Stomach (tissue), 9 donors: Measurements from ENCODE around the gene ST13. TPM values are rescaled to one million over a fixed set of nuclear protein-coding genes. Genes with fewer than 3 reads are reported as not detected.
"Not testable (repeated sequence)": the region's sequence is repeated elsewhere in the genome, so short reads cannot be mapped to it uniquely, and the experiment has no call there.

Experiments used
- DNase-seq, 2 donors: peaks; one replicate each; pipeline versions ENCODE4 v3.0.0 to v3.0.0-alpha.2; 2013 to 2019
- H3K27ac ChIP-seq, 5 donors: fragments of 200-600 bp in 4 of 5; sonication (generic) in 4 of 5; one replicate each; pipeline ENCODE4 v1.5.1; 2013 to 2019; ENCODE audit warnings: mild to moderate bottlenecking in 1 of 5, moderate library complexity in 1 of 5
- H3K27me3 ChIP-seq, 3 donors: fragments of 200-600 bp; sonication (generic); one replicate each; pipeline ENCODE4 v1.5.1; 2017 to 2019; ENCODE audit warnings: mixed run types in 1 of 3
- H3K36me3 ChIP-seq, 4 donors: fragments of 200-600 bp; sonication (generic); 1 replicate in 3 of 4; 2 replicates in 1 of 4; pipeline ENCODE4 v1.5.1; 2016 to 2019
- H3K4me1 ChIP-seq, 4 donors: fragments of 200-600 bp; sonication (generic); one replicate each; pipeline ENCODE4 v1.5.1; 2016 to 2019
- H3K4me3 ChIP-seq, 4 donors: fragments of 200-600 bp; sonication (generic) in 3 of 4; one replicate each; pipeline ENCODE4 v1.5.1; 2016 to 2019; ENCODE audit warnings: mild to moderate bottlenecking in 1 of 4
- H3K9me3 ChIP-seq, 4 donors: fragments of 200-600 bp; sonication (generic); one replicate each; pipeline ENCODE4 v1.5.1; 2016 to 2019
- CTCF ChIP-seq, 7 experiments: fragments of 450-650 bp in 4 of 7; fragments of 200-600 bp in 3 of 7; sonication (generic) in 3 of 7; IDR thresholded peaks; one replicate each; pipeline ENCODE4 v1.5.1; 2016 to 2019; ENCODE audit warnings: antibody characterized with exemption in 7 of 7, control low read depth in 2 of 7, mild to moderate bottlenecking in 1 of 7
- EP300 ChIP-seq: sonication (generic); formaldehyde crosslinking; IDR thresholded peaks from one replicate; pipeline ENCODE4 v1.6.1; 2017; ENCODE audit warnings: antibody characterized with exemption
- POLR2A ChIP-seq, 4 donors: fragments of 450-650 bp; IDR thresholded peaks; one replicate each; pipeline ENCODE4 v1.6.1; 2016; ENCODE audit warnings: antibody characterized with exemption in 4 of 4, control low read depth in 2 of 4, mild to moderate bottlenecking in 1 of 4, moderate library complexity in 1 of 4
- POLR2AphosphoS5 ChIP-seq, 3 donors: sonication (generic); formaldehyde crosslinking; IDR thresholded peaks; one replicate each; pipeline ENCODE4 v1.6.1; 2016; ENCODE audit warnings: antibody characterized with exemption in 3 of 3
- WGBS, 5 donors: extraction: QIAGEN DNeasy Blood & Tissue Kit in 3 of 5; methylation state at CpG; one replicate each; pipeline versions ENCODE4 v1.1.5 to v1.1.7; 2013 to 2018; 5-methylcytosine and 5-hydroxymethylcytosine counted together
- intact Hi-C: fragments of 100-400 bp; cut with DNase I; formaldehyde crosslinking; loops from one replicate; pipeline ENCODE4 v1.15.1; 2023; ENCODE audit warnings: low total_unique reads
- polyA plus RNA-seq, 3 donors: library from polyadenylated mRNA; stranded (reverse); fragments of 200-250 nt; gene quantifications; one replicate each; pipeline ENCODE4 v1.2.3, GENCODE V29; 2013
- total RNA-seq, 5 donors: library from RNA; depleted of rRNA; stranded (reverse); fragments of >200 nt; gene quantifications; one replicate each; pipeline versions ENCODE4 v1.1.0 to v1.2.3, GENCODE V29; 2014 to 2016
- donor health status: healthy with polysubstance abuse.
- donor health status: Bipolar disorder and iron deficiency.
- donor health status: healthy.

The ST13 gene
- total and polyA plus RNA-seq, 8 donors, result 67.5 to 288 (median 94.6) TPM

- peaks cover 0 to 9% (median 7%) of the 10 kb centered on the region in 4 donors for H3K36me3 ChIP-seq
- intact Hi-C loops, result no loop called here
- H3K4me3 ChIP-seq, result peak overlapping the region; percentile 87 to 97 (median 94)
- peak; percentile 28 to 62 for DNase-seq
- no peaks in the 10 kb centered on the region for H3K9me3 ChIP-seq
- H3K27ac ChIP-seq, result peak overlapping the region; percentile 96 to 98 (median 98)
- WGBS, 5 donors, result 0 to 1% (median 1%) methylated on average over 24 to 29 of the region's 29 CpGs
- H3K27me3 ChIP-seq, result no peaks in the 10 kb centered on the region
- peaks cover 36 to 69% (median 55%) of the 10 kb centered on the region in 4 donors for H3K4me1 ChIP-seq
- TF ChIP-seq EP300, result no peak
- TF ChIP-seq POLR2AphosphoS5 (IDR thresholded peaks at IDR 0.05), result no peak
- no peak for TF ChIP-seq CTCF (IDR thresholded peaks at IDR 0.05)
- TF ChIP-seq POLR2A (IDR thresholded peaks at IDR 0.05), result no peak
Observed at GRCh38 chr22:40855979-40856512, 393 bp downstream of the ST13 start.

GRCh38 chr22:40855071-40855978, 1.1 kb downstream of the ST13 start:
- DNase-seq, result peak in 1 of 2 donors; percentile 47
- TF ChIP-seq POLR2A (IDR thresholded peaks at IDR 0.05) (no peak), CTCF (IDR thresholded peaks at IDR 0.05) (no peak), EP300 (no peak), POLR2AphosphoS5 (IDR thresholded peaks at IDR 0.05) (no peak)
- Histone ChIP-seq H3K36me3 (peaks cover 0 to 5% (median 3%) of the 10 kb centered on the region in 4 donors), H3K4me3 (peak overlapping the region; percentile 87 to 97 (median 94)), H3K27ac (peak overlapping the region in 4 of 5 donors; percentile 96 to 98 (median 97)), H3K4me1 (peaks cover 36 to 75% (median 57%) of the 10 kb centered on the region in 4 donors), H3K27me3 (no peaks in the 10 kb centered on the region), H3K9me3 (no peaks in the 10 kb centered on the region)
- intact Hi-C loops, result no loop called here
- WGBS, 5 donors, result 16 to 26% (median 25%) methylated on average over 20 of the region's 20 CpGs

- Histone ChIP-seq H3K27me3 (no peaks in the 10 kb centered on the region), H3K4me3 (peak overlapping the region in 2 of 4 donors; percentile 96 to 97), H3K36me3 (peaks cover 10 to 17% (median 16%) of the 10 kb centered on the region in 4 donors), H3K4me1 (peaks cover 36 to 78% (median 53%) of the 10 kb centered on the region in 4 donors), H3K9me3 (no peaks in the 10 kb centered on the region), H3K27ac (peak overlapping the region in 2 of 5 donors; percentile 21 to 98)
- 20 to 39% (median 29%) methylated on average over 3 of the region's 3 CpGs for WGBS, 5 donors
- TF ChIP-seq CTCF (IDR thresholded peaks at IDR 0.05) (no peak), EP300 (no peak), POLR2A (IDR thresholded peaks at IDR 0.05) (no peak), POLR2AphosphoS5 (IDR thresholded peaks at IDR 0.05) (no peak)
- intact Hi-C loops, result no loop called here
- DNase-seq, result no peak
Observed at GRCh38 chr22:40853961-40854360, 2.5 kb downstream of the ST13 start.

- WGBS, 5 donors, result 29 to 62% (median 40%) methylated on average over 1 of the region's 1 CpG
- no peak for DNase-seq
- peak overlapping the region in 2 of 4 donors; percentile 96 to 97 for H3K4me3 ChIP-seq
- no peaks in the 10 kb centered on the region for H3K27me3 ChIP-seq
- H3K27ac ChIP-seq, result peak overlapping the region in 2 of 5 donors; percentile 7 to 98
- intact Hi-C loops, result no loop called here
- H3K36me3 ChIP-seq, result peaks cover 11 to 23% (median 22%) of the 10 kb centered on the region in 4 donors
- H3K4me1 ChIP-seq, result peaks cover 33 to 73% (median 48%) of the 10 kb centered on the region in 4 donors
- TF ChIP-seq EP300 (no peak), CTCF (IDR thresholded peaks at IDR 0.05) (no peak), POLR2A (IDR thresholded peaks at IDR 0.05) (no peak), POLR2AphosphoS5 (IDR thresholded peaks at IDR 0.05) (no peak)
- no peaks in the 10 kb centered on the region for H3K9me3 ChIP-seq
Observed at GRCh38 chr22:40853333-40853732, 3.1 kb downstream of the ST13 start.

GRCh38 chr22:40845816-40846215, 10.6 kb downstream of the ST13 start:
- WGBS, 5 donors, result 91 to 94% (median 92%) methylated on average over 11 of the region's 11 CpGs
- H3K9me3 ChIP-seq, DNase-seq, H3K27ac ChIP-seq, H3K27me3 ChIP-seq, intact Hi-C loops, H3K4me3 ChIP-seq: not testable (repeated sequence)
- peaks cover 43 to 98% (median 91%) of the 10 kb centered on the region in 4 donors for H3K36me3 ChIP-seq
- H3K4me1 ChIP-seq, result peaks cover 0 to 26% (median 8%) of the 10 kb centered on the region in 4 donors
